Left renal pelvis (tissue), 4 donors: ENCODE measurements around the gene LILRA6. TPM values are rescaled to one million over a fixed set of nuclear protein-coding genes. Genes with fewer than 3 reads are reported as not detected.
"Not testable (repeated sequence)": the region's sequence is repeated elsewhere in the genome, so short reads cannot be mapped to it uniquely, and the experiment has no call there.

ENCODE experiments used
- DNase-seq, 4 donors: peaks; one replicate each; pipeline ENCODE4 v3.0.0-alpha.2; 2013; ENCODE audit warnings: low read depth in 4 of 4, low spot score in 3 of 4
- polyA plus RNA-seq, 4 donors: library from polyadenylated mRNA; unstranded; fragments of 120-200 nt; gene quantifications; one replicate each; pipeline ENCODE4 v1.2.1, GENCODE V29; 2013; ENCODE audit not compliant: insufficient read length in 4 of 4

Gene LILRA6
- polyA plus RNA-seq, 4 donors, result 0.63 to 1.1 (median 0.89) TPM

- peak in 2 of 4 donors; percentile 60 to 73 for DNase-seq
Observed at GRCh38 chr19:54209811-54210494, 32.6 kb downstream of the LILRA6 start.

GRCh38 chr19:54209058-54209810, 33.4 kb downstream of the LILRA6 start:
- DNase-seq, result no peak

GRCh38 chr19:54208784-54209057, 33.9 kb downstream of the LILRA6 start:
- DNase-seq, result no peak

GRCh38 chr19:54207983-54208783, 34.4 kb downstream of the LILRA6 start:
- DNase-seq, result no peak

- no peak for DNase-seq
Observed at GRCh38 chr19:54207676-54207982, 35.0 kb downstream of the LILRA6 start.

GRCh38 chr19:54207193-54207592, 35.4 kb downstream of the LILRA6 start:
- DNase-seq, result not testable (repeated sequence)

- no peak for DNase-seq
Observed at GRCh38 chr19:54206831-54207177, 35.8 kb downstream of the LILRA6 start.

- no peak for DNase-seq
Observed at GRCh38 chr19:54206030-54206830, 36.4 kb downstream of the LILRA6 start.

- no peak for DNase-seq
Observed at GRCh38 chr19:54204767-54205468, 37.7 kb downstream of the LILRA6 start.

- no peak for DNase-seq
Observed at GRCh38 chr19:54203151-54203611, 39.4 kb downstream of the LILRA6 start.

GRCh38 chr19:54201980-54202379, 40.6 kb downstream of the LILRA6 start:
- no peak for DNase-seq

GRCh38 chr19:54201172-54201701, 41.4 kb downstream of the LILRA6 start:
- DNase-seq, result no peak

GRCh38 chr19:54199401-54199800, 43.2 kb downstream of the LILRA6 start:
- DNase-seq, result no peak

GRCh38 chr19:54197121-54197520, 45.5 kb downstream of the LILRA6 start:
- no peak for DNase-seq

GRCh38 chr19:54196536-54196935, 46.1 kb downstream of the LILRA6 start:
- no peak for DNase-seq

GRCh38 chr19:54194463-54194862, 48.1 kb downstream of the LILRA6 start:
- DNase-seq, result not testable (repeated sequence)

GRCh38 chr19:54193011-54193410, 49.6 kb downstream of the LILRA6 start:
- DNase-seq, result no peak

GRCh38 chr19:54191811-54192453, 50.7 kb downstream of the LILRA6 start:
- no peak for DNase-seq

GRCh38 chr19:54191011-54191810, 51.4 kb downstream of the LILRA6 start, which contains the start of gene TSEN34:
Gene TSEN34, plus strand, starts transcription at chr19:54191308. Its CDS starts 57 bp downstream, at chr19:54191365.
- DNase-seq, result peak; percentile 81 to 90 (median 86)
